Caco-2 (cell line): ENCODE data around the gene PNP. TPM values are rescaled to one million over a fixed set of nuclear protein-coding genes. Genes with fewer than 3 reads are reported as not detected.

Experiments used
- BruUV-seq: library from RNA; stranded (reverse); fragments of 400-500 nt; replicated peaks from 2 replicates; lab custom pipeline; 2021; lab: Mats Ljungman, UMichigan
- CTCF ChIA-PET: fragments of 300-600 bp; sonication (Branson Sonifier 250); formaldehyde crosslinking; loops from one replicate; lab custom pipeline; 2022; ENCODE audit warnings: antibody characterized with exemption; lab: Charles Lee
- POLR2A ChIA-PET: fragments of 300-600 bp; sonication (Branson Sonifier 250); formaldehyde crosslinking; loops from one replicate; lab custom pipeline; 2022; ENCODE audit warnings: antibody characterized with exemption; lab: Charles Lee
- DNase-seq, 2 experiments: peaks; one replicate each; pipeline versions ENCODE4 v3.0.0 to v3.0.0-alpha.2; 2020 to 2022
- H3K27me3 ChIP-seq: replicated peaks from 2 replicates; pipeline ENCODE4 v1.6.0; 2011; ENCODE audit warnings: low read length; ENCODE audit not compliant: control insufficient read depth, insufficient read depth
- H3K36me3 ChIP-seq: 2 replicates; pipeline ENCODE4 v1.5.1; 2011; ENCODE audit warnings: low read length; ENCODE audit not compliant: control insufficient read depth, insufficient read depth
- H3K4me1 ChIP-seq: fragments of 250-450 bp; sonication (Bioruptor Pico); 2 replicates; pipeline ENCODE4 v1.5.1; 2020; ENCODE audit warnings: mild to moderate bottlenecking
- H3K4me3 ChIP-seq: 2 replicates; pipeline ENCODE4 v1.5.1; 2011; ENCODE audit warnings: low read depth, mild to moderate bottlenecking, control low read depth, low read length
- H3K9me3 ChIP-seq: fragments of 250-450 bp; sonication (Bioruptor Pico); 2 replicates; pipeline ENCODE4 v1.5.1; 2020; ENCODE audit warnings: mild to moderate bottlenecking, moderate library complexity
- H3K27ac Mint-ChIP-seq: one replicate; pipeline ENCODE4 v1.8.0; 2022; ENCODE audit warnings: mixed read lengths; ENCODE audit not compliant: unreplicated experiment
- H3K27me3 Mint-ChIP-seq: one replicate; pipeline ENCODE4 v1.8.0; 2022; ENCODE audit warnings: mixed read lengths; ENCODE audit not compliant: insufficient read depth, unreplicated experiment
- H3K36me3 Mint-ChIP-seq: one replicate; pipeline ENCODE4 v1.8.0; 2022; ENCODE audit warnings: mild to moderate bottlenecking, mixed read lengths; ENCODE audit not compliant: insufficient read depth, unreplicated experiment
- H3K4me1 Mint-ChIP-seq: one replicate; pipeline ENCODE4 v1.8.0; 2022; ENCODE audit warnings: low read depth, mixed read lengths; ENCODE audit not compliant: unreplicated experiment
- H3K4me3 Mint-ChIP-seq: one replicate; pipeline ENCODE4 v1.8.0; 2022; ENCODE audit warnings: mild to moderate bottlenecking, moderate library complexity, mixed read lengths; ENCODE audit not compliant: unreplicated experiment
- H3K9me3 Mint-ChIP-seq: one replicate; pipeline ENCODE4 v1.8.0; 2022; ENCODE audit warnings: mixed read lengths; ENCODE audit not compliant: unreplicated experiment
- intact Hi-C: fragments of 100-400 bp; cut with micrococcal nuclease; formaldehyde crosslinking; loops from one replicate; pipeline ENCODE4 v1.10.0; 2022; ENCODE audit not compliant: unreplicated experiment
- total RNA-seq: library from RNA; stranded (reverse); gene quantifications from 2 replicates; pipeline ENCODE4 v1.2.3, GENCODE V29; 2022
- TF ChIP-seq, protein P1 (sequence below), 2 experiments: fragments of 200-600 bp in 1 of 2; IDR thresholded peaks; 1 replicate in 1 of 2; 2 replicates in 1 of 2; pipeline versions ENCODE4 v1.5.1 to v1.8.0; 2011 to 2022; ENCODE audit warnings: antibody characterized with exemption in 1 of 2, control low read depth in 1 of 2, inconsistent platforms in 1 of 2, low read depth in 1 of 2, low read length in 1 of 2, mild to moderate bottlenecking in 1 of 2, moderate library complexity in 1 of 2; ENCODE audit not compliant: insufficient read depth in 1 of 2, severe bottlenecking in 1 of 2, unreplicated experiment in 1 of 2

PNP gene
- total RNA-seq, 1 experiment from 2014 or later, result 59.1 TPM

DNA sequence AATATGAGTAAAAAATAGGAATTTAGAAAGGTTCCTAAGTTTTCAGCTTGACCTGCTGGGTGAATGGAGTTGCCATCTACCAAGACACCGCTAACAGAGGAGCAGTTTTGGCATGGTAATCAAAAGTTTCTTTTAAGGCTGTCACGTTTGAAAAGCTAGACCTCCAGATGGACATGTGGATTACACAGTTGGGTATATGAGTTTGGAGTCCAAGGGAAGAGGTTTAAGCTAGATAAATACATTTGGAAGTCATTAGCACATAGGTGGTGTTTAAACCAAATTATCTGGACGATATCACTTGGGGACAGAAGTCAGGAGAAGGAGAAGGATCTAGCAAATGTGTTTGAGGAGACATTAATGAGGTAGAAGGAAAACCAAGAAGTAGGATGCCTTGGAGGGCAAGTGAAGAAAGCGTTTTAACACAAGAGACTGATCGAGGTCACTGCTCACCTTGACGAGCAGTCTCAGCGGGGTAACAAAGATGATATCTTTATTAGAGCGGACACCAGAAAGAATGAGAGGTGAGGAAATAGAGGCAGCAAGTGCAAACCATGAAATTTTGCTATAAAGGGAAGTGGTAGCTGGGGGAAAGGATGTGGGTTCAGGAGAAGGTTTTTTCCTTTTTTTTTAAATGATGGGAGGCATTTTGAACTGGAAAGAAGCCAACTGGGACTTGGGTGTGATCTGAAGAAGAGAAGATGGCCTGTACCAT lies 17.6 kb downstream of the PNP start:
- DNase-seq, result no peak
- H3K27me3 Mint-ChIP-seq, result no peaks in the 10 kb centered on the region
- H3K9me3 Mint-ChIP-seq, result no peaks in the 10 kb centered on the region
- CTCF ChIA-PET, result no interaction called here
- Histone ChIP-seq H3K9me3 (no peaks in the 10 kb centered on the region), H3K4me1 (peaks cover 37% of the 10 kb centered on the region), H3K27me3 (no peaks in the 10 kb centered on the region), H3K36me3 (no peaks in the 10 kb centered on the region), H3K4me3 (no peak overlapping the region)
- H3K4me1 Mint-ChIP-seq, result peaks cover 29% of the 10 kb centered on the region
- H3K4me3 Mint-ChIP-seq, result no peak overlapping the region
- H3K36me3 Mint-ChIP-seq, result no peaks in the 10 kb centered on the region
- TF ChIP-seq, protein P1, sequence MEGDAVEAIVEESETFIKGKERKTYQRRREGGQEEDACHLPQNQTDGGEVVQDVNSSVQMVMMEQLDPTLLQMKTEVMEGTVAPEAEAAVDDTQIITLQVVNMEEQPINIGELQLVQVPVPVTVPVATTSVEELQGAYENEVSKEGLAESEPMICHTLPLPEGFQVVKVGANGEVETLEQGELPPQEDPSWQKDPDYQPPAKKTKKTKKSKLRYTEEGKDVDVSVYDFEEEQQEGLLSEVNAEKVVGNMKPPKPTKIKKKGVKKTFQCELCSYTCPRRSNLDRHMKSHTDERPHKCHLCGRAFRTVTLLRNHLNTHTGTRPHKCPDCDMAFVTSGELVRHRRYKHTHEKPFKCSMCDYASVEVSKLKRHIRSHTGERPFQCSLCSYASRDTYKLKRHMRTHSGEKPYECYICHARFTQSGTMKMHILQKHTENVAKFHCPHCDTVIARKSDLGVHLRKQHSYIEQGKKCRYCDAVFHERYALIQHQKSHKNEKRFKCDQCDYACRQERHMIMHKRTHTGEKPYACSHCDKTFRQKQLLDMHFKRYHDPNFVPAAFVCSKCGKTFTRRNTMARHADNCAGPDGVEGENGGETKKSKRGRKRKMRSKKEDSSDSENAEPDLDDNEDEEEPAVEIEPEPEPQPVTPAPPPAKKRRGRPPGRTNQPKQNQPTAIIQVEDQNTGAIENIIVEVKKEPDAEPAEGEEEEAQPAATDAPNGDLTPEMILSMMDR (IDR thresholded peaks at IDR 0.05; ENCODE audit: insufficient read depth in 1 of 2, low read depth in 1 of 2, low read length in 1 of 2, severe bottlenecking in 1 of 2, unreplicated experiment in 1 of 2), result no peak
- POLR2A ChIA-PET, result no interaction called here
- intact Hi-C loops, result no loop called here
- H3K27ac Mint-ChIP-seq, result no peak overlapping the region
- no TSS peak for BruUV-seq

DNA sequence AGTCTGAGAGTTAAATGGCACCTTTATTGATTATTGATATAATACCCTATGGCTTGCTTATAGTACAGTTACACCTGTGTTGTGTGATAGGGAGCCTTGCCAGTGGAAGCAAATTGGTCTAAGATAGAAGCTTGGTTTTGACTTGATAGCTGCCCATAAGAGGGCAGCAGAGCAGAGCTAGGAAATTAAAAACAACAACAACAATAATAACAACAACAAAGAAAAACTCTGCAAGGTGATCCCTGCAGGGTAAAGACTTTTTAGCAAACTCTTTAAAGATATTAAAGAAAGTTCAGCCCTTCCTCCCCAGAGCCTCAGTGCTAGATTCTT lies 18.2 kb downstream of the PNP start:
- TF ChIP-seq, protein P1 (IDR thresholded peaks at IDR 0.05; ENCODE audit: insufficient read depth in 1 of 2, low read depth in 1 of 2, low read length in 1 of 2, severe bottlenecking in 1 of 2, unreplicated experiment in 1 of 2), result no peak
- no peaks in the 10 kb centered on the region for H3K27me3 ChIP-seq
- CTCF ChIA-PET, result no interaction called here

DNA sequence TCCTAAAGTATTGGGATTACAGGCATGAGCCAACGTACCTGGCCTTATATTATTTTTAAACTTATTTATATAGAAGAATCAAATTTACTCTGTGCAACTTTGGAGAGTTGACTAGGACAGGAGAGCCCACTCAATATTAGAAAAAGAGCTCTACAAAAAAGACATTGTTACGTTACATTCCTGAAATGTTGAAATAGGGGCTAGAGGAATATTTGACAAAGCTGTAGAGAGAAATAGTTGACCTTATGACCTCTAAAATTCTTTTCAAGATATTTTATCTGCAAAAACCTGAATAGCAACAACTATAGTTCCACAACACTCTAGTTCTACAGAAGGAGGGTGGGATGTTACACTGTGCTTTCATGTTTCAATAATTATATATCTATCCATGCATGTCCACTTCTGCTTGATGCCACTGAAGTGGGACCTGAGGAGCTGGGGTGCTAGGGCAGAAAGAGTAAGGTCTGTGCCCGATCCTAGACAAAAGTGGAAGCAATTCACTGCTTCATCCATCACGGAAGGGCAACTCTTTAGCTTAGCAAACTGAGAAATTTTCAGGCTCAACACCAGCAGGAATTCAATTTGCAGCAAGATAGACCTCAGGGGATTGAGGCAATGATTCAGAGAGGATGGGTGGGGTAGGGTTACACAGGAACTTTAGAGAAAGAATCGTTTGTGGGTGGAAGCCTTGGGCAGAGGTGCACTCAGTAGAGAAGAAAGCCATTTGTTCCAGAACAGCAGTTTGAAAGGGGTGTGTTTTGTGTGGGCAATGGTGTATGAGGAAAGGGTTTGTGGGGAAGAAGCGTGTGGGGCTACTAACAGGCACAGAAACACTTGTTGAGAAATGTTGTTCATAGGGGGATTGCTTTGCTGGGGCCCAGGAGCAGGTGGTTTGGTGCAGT lies 20.1 kb downstream of the PNP start:
- H3K9me3 Mint-ChIP-seq, result no peaks in the 10 kb centered on the region
- POLR2A ChIA-PET, result interaction anchor here (0.6 to 2.2 kb wide), 4 partner anchors 28 to 146 kb away, joined by 3 to 8 read pairs (median 4); partner anchors contain the start of genes APEX1, PARP2 and PIP4P1
- Histone ChIP-seq H3K36me3 (no peaks in the 10 kb centered on the region), H3K4me3 (no peak overlapping the region), H3K27me3 (no peaks in the 10 kb centered on the region), H3K9me3 (no peaks in the 10 kb centered on the region), H3K4me1 (peaks cover 37% of the 10 kb centered on the region)
- H3K27me3 Mint-ChIP-seq, result no peaks in the 10 kb centered on the region
- DNase-seq, result peak in 1 of 2 experiments; percentile 2
- H3K36me3 Mint-ChIP-seq, result no peaks in the 10 kb centered on the region
- TF ChIP-seq, protein P1 (IDR thresholded peaks at IDR 0.05; ENCODE audit: insufficient read depth in 1 of 2, low read depth in 1 of 2, low read length in 1 of 2, severe bottlenecking in 1 of 2, unreplicated experiment in 1 of 2), result no peak
- no peak overlapping the region for H3K4me3 Mint-ChIP-seq
- CTCF ChIA-PET, result no interaction called here
- intact Hi-C loops, result loop anchor here (2.0 kb wide), 1 partner anchor 29 kb away; the partner anchor contains the start of gene PIP4P1
- H3K27ac Mint-ChIP-seq, result peak overlapping the region; percentile 14
- peaks cover 29% of the 10 kb centered on the region for H3K4me1 Mint-ChIP-seq
- no TSS peak for BruUV-seq

More for the DNA sequence above, 18.2 kb downstream of the PNP start:
- intact Hi-C loops, result no loop called here
- H3K4me1 ChIP-seq, result peaks cover 37% of the 10 kb centered on the region
- BruUV-seq, result no TSS peak
- Mint-ChIP-seq H3K27me3 (no peaks in the 10 kb centered on the region), H3K4me1 (peaks cover 29% of the 10 kb centered on the region), H3K36me3 (no peaks in the 10 kb centered on the region), H3K9me3 (no peaks in the 10 kb centered on the region), H3K4me3 (no peak overlapping the region), H3K27ac (no peak overlapping the region)
- POLR2A ChIA-PET, result no interaction called here
- no peaks in the 10 kb centered on the region for H3K36me3 ChIP-seq
- no peaks in the 10 kb centered on the region for H3K9me3 ChIP-seq
- no peak overlapping the region for H3K4me3 ChIP-seq
- no peak for DNase-seq
